Immature natural killer cell (primary cell): ENCODE results near the gene SMIM13. TPM values are rescaled to one million over a fixed set of nuclear protein-coding genes. Genes with fewer than 3 reads are reported as not detected.

ENCODE experiments used
- DNase-seq, 3 donors: peaks; one replicate each; pipeline ENCODE4 v3.0.0; 2022; ENCODE audit warnings: mixed read lengths in 1 of 3
- H3K27ac Mint-ChIP-seq, 6 donors: one replicate each; pipeline ENCODE4 v1.8.0; 2020; ENCODE audit warnings: mixed read lengths in 6 of 6, mild to moderate bottlenecking in 5 of 6, inconsistent platforms in 4 of 6, moderate library complexity in 3 of 6
- H3K27me3 Mint-ChIP-seq, 3 donors: one replicate each; pipeline ENCODE4 v1.8.0; 2020 to 2021; ENCODE audit warnings: low read depth in 3 of 3, mild to moderate bottlenecking in 3 of 3, mixed read lengths in 3 of 3, moderate library complexity in 3 of 3, inconsistent platforms in 1 of 3
- H3K36me3 Mint-ChIP-seq, 3 donors: one replicate each; pipeline ENCODE4 v1.8.0; 2020; ENCODE audit warnings: mixed read lengths in 3 of 3, inconsistent platforms in 2 of 3, mild to moderate bottlenecking in 2 of 3
- H3K4me1 Mint-ChIP-seq, 2 donors: one replicate each; pipeline ENCODE4 v1.8.0; 2020; ENCODE audit warnings: inconsistent platforms in 2 of 2, mild to moderate bottlenecking in 2 of 2, mixed read lengths in 2 of 2, moderate library complexity in 1 of 2
- H3K4me3 Mint-ChIP-seq, 5 donors: one replicate each; pipeline ENCODE4 v1.8.0; 2020; ENCODE audit warnings: mild to moderate bottlenecking in 5 of 5, mixed read lengths in 5 of 5, inconsistent platforms in 3 of 5, moderate library complexity in 3 of 5
- H3K9me3 Mint-ChIP-seq, 6 donors: one replicate each; pipeline ENCODE4 v1.8.0; 2020; ENCODE audit warnings: mild to moderate bottlenecking in 6 of 6, mixed read lengths in 6 of 6, inconsistent platforms in 4 of 6, moderate library complexity in 3 of 6
- polyA plus RNA-seq, 3 donors: library from polyadenylated mRNA; unstranded; fragments of 300-500 nt; fragmentation: Illumina TruSeq; gene quantifications; one replicate each; pipeline ENCODE4 v1.2.3, GENCODE V29; 2021

Gene SMIM13
- polyA plus RNA-seq, 3 donors from 2014 or later = 2.7 to 4.6 (median 4.0) TPM

GRCh38 chr6:11139051-11139960 lies 45.7 kb downstream of the SMIM13 start:
- no peak for DNase-seq
- Mint-ChIP-seq H3K4me1 (peaks cover under 1% of the 10 kb centered on the region in 2 donors), H3K36me3 (peaks cover 8 to 21% (median 12%) of the 10 kb centered on the region in 3 donors)

GRCh38 chr6:11140056-11140455 lies 46.4 kb downstream of the SMIM13 start:
- Mint-ChIP-seq H3K4me1 (peaks cover 3 to 5% of the 10 kb centered on the region in 2 donors), H3K4me3 (no peak overlapping the region), H3K36me3 (peaks cover 4 to 13% (median 12%) of the 10 kb centered on the region in 3 donors), H3K9me3 (no peaks in the 10 kb centered on the region), H3K27ac (no peak overlapping the region), H3K27me3 (peaks cover 0 to 2% (median 0%) of the 10 kb centered on the region in 3 donors)
- no peak for DNase-seq

More at GRCh38 chr6:11139051-11139960, 45.7 kb downstream of the SMIM13 start:
- Mint-ChIP-seq H3K27me3 (peaks cover 0 to 2% (median 0%) of the 10 kb centered on the region in 3 donors), H3K9me3 (no peaks in the 10 kb centered on the region), H3K27ac (peak overlapping the region in 1 of 6 donors; percentile 12), H3K4me3 (no peak overlapping the region)

- DNase-seq = no peak
- H3K27me3 Mint-ChIP-seq = peaks cover 0 to 2% (median 0%) of the 10 kb centered on the region in 3 donors
- H3K9me3 Mint-ChIP-seq = no peaks in the 10 kb centered on the region
- H3K36me3 Mint-ChIP-seq = peaks cover 0 to 8% (median 3%) of the 10 kb centered on the region in 3 donors
- H3K4me3 Mint-ChIP-seq = no peak overlapping the region
- no peak overlapping the region for H3K27ac Mint-ChIP-seq
- peaks cover 3 to 5% of the 10 kb centered on the region in 2 donors for H3K4me1 Mint-ChIP-seq
These were observed 47.7 kb downstream of the SMIM13 start for GRCh38 chr6:11141295-11141694.

GRCh38 chr6:11142296-11143027 lies 48.8 kb downstream of the SMIM13 start:
- H3K27me3 Mint-ChIP-seq = peaks cover 0 to 2% (median 0%) of the 10 kb centered on the region in 3 donors
- H3K4me1 Mint-ChIP-seq = peaks cover 3 to 5% of the 10 kb centered on the region in 2 donors
- H3K27ac Mint-ChIP-seq = no peak overlapping the region
- H3K9me3 Mint-ChIP-seq = no peaks in the 10 kb centered on the region
- peaks cover 0 to 8% (median 0%) of the 10 kb centered on the region in 3 donors for H3K36me3 Mint-ChIP-seq
- H3K4me3 Mint-ChIP-seq = no peak overlapping the region
- DNase-seq = no peak

- Mint-ChIP-seq H3K4me3 (no peak overlapping the region), H3K27ac (peak overlapping the region in 1 of 6 donors; percentile 55), H3K27me3 (peaks cover 0 to 2% (median 0%) of the 10 kb centered on the region in 3 donors), H3K4me1 (peaks cover 3 to 5% of the 10 kb centered on the region in 2 donors), H3K36me3 (peaks cover 0 to 7% (median 0%) of the 10 kb centered on the region in 3 donors), H3K9me3 (no peaks in the 10 kb centered on the region)
- no peak for DNase-seq
These were observed 50.0 kb downstream of the SMIM13 start for GRCh38 chr6:11143394-11144371.

- H3K4me3 Mint-ChIP-seq = no peak overlapping the region
- H3K4me1 Mint-ChIP-seq = peaks cover 3 to 5% of the 10 kb centered on the region in 2 donors
- H3K27me3 Mint-ChIP-seq = peaks cover 0 to 2% (median 0%) of the 10 kb centered on the region in 3 donors
- no peaks in the 10 kb centered on the region for H3K36me3 Mint-ChIP-seq
- DNase-seq = peak; percentile 62 to 74 (median 67)
- H3K9me3 Mint-ChIP-seq = no peaks in the 10 kb centered on the region
- H3K27ac Mint-ChIP-seq = no peak overlapping the region
These were observed 50.8 kb downstream of the SMIM13 start for GRCh38 chr6:11144393-11144851.

GRCh38 chr6:11146117-11146826 lies 52.6 kb downstream of the SMIM13 start:
- no peaks in the 10 kb centered on the region for H3K27me3 Mint-ChIP-seq
- H3K4me1 Mint-ChIP-seq = peaks cover 3 to 5% of the 10 kb centered on the region in 2 donors
- H3K27ac Mint-ChIP-seq = peak overlapping the region in 2 of 6 donors; percentile 31 to 43
- no peaks in the 10 kb centered on the region for H3K9me3 Mint-ChIP-seq
- H3K36me3 Mint-ChIP-seq = no peaks in the 10 kb centered on the region
- no peak for DNase-seq
- H3K4me3 Mint-ChIP-seq = no peak overlapping the region

GRCh38 chr6:11149551-11149950 lies 55.9 kb downstream of the SMIM13 start:
- H3K4me3 Mint-ChIP-seq = no peak overlapping the region
- peaks cover 0 to 1% (median 1%) of the 10 kb centered on the region in 3 donors for H3K27me3 Mint-ChIP-seq
- H3K4me1 Mint-ChIP-seq = peaks cover 5 to 16% of the 10 kb centered on the region in 2 donors

GRCh38 chr6:11151488-11151887 lies 57.9 kb downstream of the SMIM13 start:
- peaks cover 0 to 1% (median 0%) of the 10 kb centered on the region in 6 donors for H3K9me3 Mint-ChIP-seq
- H3K36me3 Mint-ChIP-seq = peaks cover 3 to 11% (median 7%) of the 10 kb centered on the region in 3 donors
- H3K27ac Mint-ChIP-seq = no peak overlapping the region
- no peak overlapping the region for H3K4me3 Mint-ChIP-seq
- peaks cover 0 to 8% (median 6%) of the 10 kb centered on the region in 3 donors for H3K27me3 Mint-ChIP-seq
- no peak for DNase-seq
- H3K4me1 Mint-ChIP-seq = peaks cover 5 to 14% of the 10 kb centered on the region in 2 donors

More at GRCh38 chr6:11149551-11149950, 55.9 kb downstream of the SMIM13 start:
- H3K27ac Mint-ChIP-seq = no peak overlapping the region
- no peaks in the 10 kb centered on the region for H3K9me3 Mint-ChIP-seq
- H3K36me3 Mint-ChIP-seq = peaks cover 3 to 6% (median 4%) of the 10 kb centered on the region in 3 donors
- DNase-seq = no peak

- no peak overlapping the region for H3K27ac Mint-ChIP-seq
- no peak overlapping the region for H3K4me3 Mint-ChIP-seq
- H3K36me3 Mint-ChIP-seq = peaks cover 3 to 11% (median 7%) of the 10 kb centered on the region in 3 donors
- H3K27me3 Mint-ChIP-seq = peaks cover 0 to 8% (median 6%) of the 10 kb centered on the region in 3 donors
- peaks cover 0 to 1% (median 0%) of the 10 kb centered on the region in 6 donors for H3K9me3 Mint-ChIP-seq
- no peak for DNase-seq
- peaks cover 5 to 14% of the 10 kb centered on the region in 2 donors for H3K4me1 Mint-ChIP-seq
These were observed 58.9 kb downstream of the SMIM13 start for GRCh38 chr6:11152581-11152980.

GRCh38 chr6:11153447-11153846 lies 59.8 kb downstream of the SMIM13 start:
- Mint-ChIP-seq H3K4me1 (peaks cover 5 to 14% of the 10 kb centered on the region in 2 donors), H3K27me3 (peaks cover 0 to 8% (median 6%) of the 10 kb centered on the region in 3 donors), H3K27ac (no peak overlapping the region), H3K9me3 (peaks cover 0 to 1% (median 0%) of the 10 kb centered on the region in 6 donors), H3K36me3 (peaks cover 3 to 11% (median 7%) of the 10 kb centered on the region in 3 donors), H3K4me3 (peak overlapping the region; percentile 73 to 86 (median 76))
- no peak for DNase-seq

- Mint-ChIP-seq H3K4me1 (peaks cover 5 to 14% of the 10 kb centered on the region in 2 donors), H3K27me3 (peaks cover 0 to 8% (median 6%) of the 10 kb centered on the region in 3 donors), H3K27ac (no peak overlapping the region), H3K9me3 (peaks cover 0 to 1% (median 0%) of the 10 kb centered on the region in 6 donors), H3K36me3 (peaks cover 3 to 11% (median 7%) of the 10 kb centered on the region in 3 donors), H3K4me3 (no peak overlapping the region)
- DNase-seq = no peak
These were observed 62.0 kb downstream of the SMIM13 start for GRCh38 chr6:11155589-11155988.
